ENCODE data around the gene SNX8. TPM values are rescaled to one million over a fixed set of nuclear protein-coding genes. Genes with fewer than 3 reads are reported as not detected.

The SNX8 gene
- total and polyA plus RNA-seq, 2 of the 13 experiments (the other 11 are each of a cell fraction or from before 2014, with no cell fraction given) = 20.6 to 45.2 TPM

DNA sequence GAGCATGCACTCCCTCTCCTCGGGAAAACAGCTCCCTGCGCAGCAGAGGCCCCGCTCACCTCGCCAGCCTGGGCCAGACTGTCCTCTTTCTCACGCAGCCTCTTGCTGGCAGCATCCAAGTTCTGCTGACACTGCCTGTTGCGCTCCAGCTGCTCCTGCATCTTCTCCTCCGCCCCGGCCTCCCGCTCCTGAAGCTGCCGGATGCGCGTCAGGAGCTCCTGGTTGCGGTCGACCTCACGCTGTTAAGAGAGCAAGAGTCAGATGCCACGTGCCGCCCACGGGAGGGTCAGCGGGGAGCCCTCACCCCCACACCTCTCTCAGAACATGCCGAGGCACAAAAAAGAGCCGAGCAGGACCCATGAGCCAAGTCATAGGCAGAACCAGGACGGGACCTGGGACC is 91.7 kb downstream of the SNX8 start (continued):
- TF ChIP-seq, protein P1, sequence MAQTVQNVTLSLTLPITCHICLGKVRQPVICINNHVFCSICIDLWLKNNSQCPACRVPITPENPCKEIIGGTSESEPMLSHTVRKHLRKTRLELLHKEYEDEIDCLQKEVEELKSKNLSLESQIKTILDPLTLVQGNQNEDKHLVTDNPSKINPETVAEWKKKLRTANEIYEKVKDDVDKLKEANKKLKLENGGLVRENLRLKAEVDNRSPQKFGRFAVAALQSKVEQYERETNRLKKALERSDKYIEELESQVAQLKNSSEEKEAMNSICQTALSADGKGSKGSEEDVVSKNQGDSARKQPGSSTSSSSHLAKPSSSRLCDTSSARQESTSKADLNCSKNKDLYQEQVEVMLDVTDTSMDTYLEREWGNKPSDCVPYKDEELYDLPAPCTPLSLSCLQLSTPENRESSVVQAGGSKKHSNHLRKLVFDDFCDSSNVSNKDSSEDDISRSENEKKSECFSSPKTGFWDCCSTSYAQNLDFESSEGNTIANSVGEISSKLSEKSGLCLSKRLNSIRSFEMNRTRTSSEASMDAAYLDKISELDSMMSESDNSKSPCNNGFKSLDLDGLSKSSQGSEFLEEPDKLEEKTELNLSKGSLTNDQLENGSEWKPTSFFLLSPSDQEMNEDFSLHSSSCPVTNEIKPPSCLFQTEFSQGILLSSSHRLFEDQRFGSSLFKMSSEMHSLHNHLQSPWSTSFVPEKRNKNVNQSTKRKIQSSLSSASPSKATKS (CRISPR knock-in tag; IDR thresholded peaks at IDR 0.05) = no peak

DNA sequence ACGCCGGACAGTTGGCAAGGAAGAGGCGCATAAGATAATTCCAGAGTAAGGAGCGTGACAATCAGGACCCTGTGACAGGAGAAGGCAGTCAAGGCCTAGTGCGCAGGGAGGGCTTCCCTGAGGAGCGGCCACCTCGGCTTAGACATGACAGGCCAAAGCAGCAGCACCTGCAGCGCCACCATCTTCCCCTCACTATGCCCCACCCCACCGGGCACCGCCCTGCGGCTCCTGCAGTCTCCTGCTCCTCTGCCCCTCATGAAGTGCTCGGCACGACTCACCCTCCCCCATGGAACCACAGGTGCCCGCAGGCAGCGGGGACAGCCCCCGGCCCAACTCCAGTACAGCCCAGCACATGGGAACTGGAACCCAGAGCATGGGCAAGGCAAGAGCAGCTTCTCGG is 93.3 kb downstream of the SNX8 start:
- H3K27me3 ChIP-seq (ENCODE audit: control insufficient read depth in 1 of 2, insufficient read depth in 2 of 2, low read length in 2 of 2) = no peaks in the 10 kb centered on the region
- POLR2A ChIA-PET = no interaction called here
- WGBS (ENCODE audit: low lambda C conversion rate) = 92% methylated on average over 7 of the region's 17 CpGs
- H3K79me2 ChIP-seq (ENCODE audit: insufficient read depth, low read length) = peaks cover 17% of the 10 kb centered on the region
- no peak for ATAC-seq
- H3K4me1 ChIP-seq (ENCODE audit: insufficient read depth, low read length) = no peaks in the 10 kb centered on the region
- peak; percentile 33; the same call in 1 of the 2 replicates for TF ChIP-seq RBFOX2 (IDR thresholded peaks at IDR 0.05; ENCODE audit: low read depth, low read length)
- TF ChIP-seq TCF12 (IDR thresholded peaks at IDR 0.05) = no peak
- no peak for TF ChIP-seq TCF12 (CRISPR knock-in tag; IDR thresholded peaks at IDR 0.05)
- no peak overlapping the region for H3K4me2 ChIP-seq (ENCODE audit: low read depth, low read length)
- BruUV-seq (replicated peaks) = no TSS peak
- no peak for FAIRE-seq
- no peak overlapping the region for H2AFZ ChIP-seq (ENCODE audit: low read length)
- no peak for DNase-seq (ENCODE audit: low spot score)
- in situ Hi-C loops (cut with HindIII; ENCODE audit: extremely low pct_ligation_motif_present, low pct_unique_long_range_greater_than_20kb) (loop anchor here (25.0 kb wide), 1 partner anchor 634 kb away; no protein-coding TSS in a partner anchor), intact Hi-C loops (cut with micrococcal nuclease; ENCODE audit: unreplicated experiment) (no loop called here)
- no peak overlapping the region for H3K27ac ChIP-seq (ENCODE audit: extremely low read length, insufficient read depth, low read length)
- H3K9me3 ChIP-seq (ENCODE audit: low read length) = no peaks in the 10 kb centered on the region
- H3K4me3 ChIP-seq (replicated peaks in 1 of 3; ENCODE audit: insufficient read depth in 1 of 3, low read depth in 2 of 3, low read length in 3 of 3) = no peak overlapping the region
- no peak overlapping the region for H3K9ac ChIP-seq (ENCODE audit: insufficient read depth, low read depth, low read length)
- H3K36me3 ChIP-seq (replicated peaks in 1 of 2; ENCODE audit: control insufficient read depth in 1 of 2, insufficient read depth in 2 of 2, low read length in 2 of 2) = peaks cover 37 to 81% of the 10 kb centered on the region in 2 experiments; a peak in 4 of 5 replicates
- H4K20me1 ChIP-seq (ENCODE audit: insufficient read depth, low read length) = peaks cover 2% of the 10 kb centered on the region; the same call in 1 of the 2 replicates
- CTCF ChIA-PET (ENCODE audit: low intra/inter-chr PET ratio, low total read pairs) = no interaction called here

DNA sequence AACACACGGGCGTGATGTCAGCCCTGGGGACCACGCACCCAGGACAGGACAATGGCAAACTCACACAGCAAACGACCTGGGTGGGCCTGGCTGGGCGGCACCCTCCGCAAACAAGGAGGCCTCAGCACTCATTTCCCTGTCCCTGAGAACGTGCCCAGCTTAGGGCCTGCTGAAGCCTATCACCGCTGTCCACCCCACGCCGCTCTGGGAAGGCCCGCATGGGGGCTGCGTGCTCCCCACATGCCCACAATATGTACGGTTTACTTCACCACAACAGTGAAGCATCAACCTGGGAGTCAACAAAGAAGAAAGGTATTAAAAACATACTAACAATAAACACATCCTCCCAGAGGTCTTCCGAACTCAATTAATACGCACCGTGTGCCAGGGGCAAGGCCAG is 93.7 kb downstream of the SNX8 start:
- Histone ChIP-seq H3K27me3 (ENCODE audit: control insufficient read depth in 1 of 2, insufficient read depth in 2 of 2, low read length in 2 of 2) (no peaks in the 10 kb centered on the region), H3K4me3 (replicated peaks in 1 of 3; ENCODE audit: insufficient read depth in 1 of 3, low read depth in 2 of 3, low read length in 3 of 3) (no peak overlapping the region), H3K9me3 (ENCODE audit: low read length) (no peaks in the 10 kb centered on the region), H3K4me1 (ENCODE audit: insufficient read depth, low read length) (no peaks in the 10 kb centered on the region), H3K27ac (ENCODE audit: extremely low read length, insufficient read depth, low read length) (no peak overlapping the region), H3K36me3 (replicated peaks in 1 of 2; ENCODE audit: control insufficient read depth in 1 of 2, insufficient read depth in 2 of 2, low read length in 2 of 2) (peaks cover 39 to 81% of the 10 kb centered on the region in 2 experiments; a peak in 4 of 5 replicates), H3K4me2 (ENCODE audit: low read depth, low read length) (no peak overlapping the region), H3K79me2 (ENCODE audit: insufficient read depth, low read length) (peaks cover 13% of the 10 kb centered on the region), H4K20me1 (ENCODE audit: insufficient read depth, low read length) (peaks cover 2% of the 10 kb centered on the region; the same call in 1 of the 2 replicates), H2AFZ (ENCODE audit: low read length) (no peak overlapping the region), H3K9ac (ENCODE audit: insufficient read depth, low read depth, low read length) (no peak overlapping the region)
- in situ Hi-C loops (cut with HindIII; ENCODE audit: extremely low pct_ligation_motif_present, low pct_unique_long_range_greater_than_20kb) = loop anchor here (25.0 kb wide), 1 partner anchor 633 kb away; no protein-coding TSS in a partner anchor
- DNase-seq (ENCODE audit: low spot score) = no peak
- 85% methylated on average over 6 of the region's 16 CpGs for WGBS (ENCODE audit: low lambda C conversion rate)
- no peak for FAIRE-seq
- TF ChIP-seq SMARCE1 (IDR thresholded peaks at IDR 0.05; ENCODE audit: borderline replicate concordance) (no peak), ZNF780A (CRISPR knock-in tag; IDR thresholded peaks at IDR 0.05) (no peak), FOXJ3 (CRISPR knock-in tag; IDR thresholded peaks at IDR 0.05; ENCODE audit: borderline replicate concordance) (no peak)
- TF ChIP-seq, protein P2, sequence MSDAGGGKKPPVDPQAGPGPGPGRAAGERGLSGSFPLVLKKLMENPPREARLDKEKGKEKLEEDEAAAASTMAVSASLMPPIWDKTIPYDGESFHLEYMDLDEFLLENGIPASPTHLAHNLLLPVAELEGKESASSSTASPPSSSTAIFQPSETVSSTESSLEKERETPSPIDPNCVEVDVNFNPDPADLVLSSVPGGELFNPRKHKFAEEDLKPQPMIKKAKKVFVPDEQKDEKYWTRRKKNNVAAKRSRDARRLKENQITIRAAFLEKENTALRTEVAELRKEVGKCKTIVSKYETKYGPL (CRISPR knock-in tag; IDR thresholded peaks at IDR 0.05) = no peak
- TF ChIP-seq, protein P3, sequence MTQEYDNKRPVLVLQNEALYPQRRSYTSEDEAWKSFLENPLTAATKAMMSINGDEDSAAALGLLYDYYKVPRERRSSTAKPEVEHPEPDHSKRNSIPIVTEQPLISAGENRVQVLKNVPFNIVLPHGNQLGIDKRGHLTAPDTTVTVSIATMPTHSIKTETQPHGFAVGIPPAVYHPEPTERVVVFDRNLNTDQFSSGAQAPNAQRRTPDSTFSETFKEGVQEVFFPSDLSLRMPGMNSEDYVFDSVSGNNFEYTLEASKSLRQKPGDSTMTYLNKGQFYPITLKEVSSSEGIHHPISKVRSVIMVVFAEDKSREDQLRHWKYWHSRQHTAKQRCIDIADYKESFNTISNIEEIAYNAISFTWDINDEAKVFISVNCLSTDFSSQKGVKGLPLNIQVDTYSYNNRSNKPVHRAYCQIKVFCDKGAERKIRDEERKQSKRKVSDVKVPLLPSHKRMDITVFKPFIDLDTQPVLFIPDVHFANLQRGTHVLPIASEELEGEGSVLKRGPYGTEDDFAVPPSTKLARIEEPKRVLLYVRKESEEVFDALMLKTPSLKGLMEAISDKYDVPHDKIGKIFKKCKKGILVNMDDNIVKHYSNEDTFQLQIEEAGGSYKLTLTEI (CRISPR knock-in tag; conservative IDR thresholded peaks at IDR 0.05) = no peak
- no peak for ATAC-seq
- CTCF ChIA-PET (ENCODE audit: low intra/inter-chr PET ratio, low total read pairs) = no interaction called here
- intact Hi-C loops (cut with micrococcal nuclease; ENCODE audit: unreplicated experiment) = no loop called here
- POLR2A ChIA-PET = no interaction called here
- BruUV-seq (replicated peaks) = no TSS peak

Data from HepG2 (cell line).